HTERT RPE-1 (cell line): ENCODE results near the gene STK11.

ENCODE experiments used
- in situ Hi-C: fragments of 300-500 bp; cut with MboI; formaldehyde crosslinking; loops from 4 replicates; pipeline ENCODE4 v1.14.3; 2020; ENCODE audit warnings: low sequenced_read_pairs

Gene STK11

DNA sequence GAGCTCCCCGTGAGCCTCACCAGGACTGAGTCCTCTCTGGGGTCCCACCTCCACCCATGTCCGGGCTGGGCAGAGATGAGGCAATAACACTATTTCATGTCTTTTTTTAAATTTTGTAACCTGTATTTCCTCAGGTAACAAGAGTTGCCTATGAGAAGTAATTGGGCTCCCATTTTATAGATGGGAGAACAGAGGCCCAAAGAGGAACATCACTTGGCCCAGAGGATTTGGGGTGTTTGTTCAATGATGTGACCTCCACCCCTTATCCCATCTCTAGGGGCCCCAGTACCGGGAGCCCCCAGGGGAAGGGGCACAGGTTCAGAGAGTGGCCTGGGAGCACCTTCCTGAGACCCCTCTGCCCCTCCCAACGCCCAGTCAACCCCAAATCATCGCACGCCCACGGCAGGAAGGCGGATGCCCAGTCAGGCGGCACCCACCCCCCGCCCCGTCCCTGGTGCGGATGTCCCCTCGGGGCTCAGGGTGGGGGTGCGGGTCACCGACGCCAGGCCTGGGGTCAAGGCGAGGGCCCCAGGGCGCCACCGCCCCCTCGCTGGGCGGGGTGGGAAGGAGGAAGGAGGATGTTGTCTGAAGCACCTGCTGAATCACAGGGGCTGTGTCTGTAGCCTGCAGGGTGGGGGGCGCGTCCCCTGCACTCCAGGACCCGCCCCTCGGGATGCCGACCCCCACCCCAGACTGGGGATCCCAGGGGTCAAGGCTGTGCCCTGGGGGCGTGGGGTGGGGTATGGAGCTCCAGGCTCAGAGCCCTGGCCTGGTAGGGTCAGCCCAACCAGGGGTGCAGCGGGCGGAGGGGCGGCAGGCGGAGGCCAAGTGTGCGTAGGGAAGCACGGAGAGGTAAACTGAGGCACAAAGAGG lies 54.5 kb downstream of the STK11 start:
- in situ Hi-C loops, result no loop called here

GRCh38 chr19:1260749-1261537 lies 55.4 kb downstream of the STK11 start:
- in situ Hi-C loops, result no loop called here

DNA sequence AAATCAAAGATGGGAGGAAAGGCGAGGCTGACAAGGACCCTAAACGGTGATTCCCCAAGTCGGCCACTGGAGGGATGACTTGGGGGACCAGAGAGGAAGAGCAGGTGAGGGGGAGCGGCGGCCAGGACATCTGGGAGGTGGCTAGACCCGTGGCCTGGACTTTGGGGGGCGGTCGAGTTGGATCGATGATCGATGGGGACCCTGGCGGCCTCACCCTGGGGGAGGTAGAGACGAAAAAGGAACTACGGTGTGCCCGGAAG lies 55.9 kb downstream of the STK11 start:
- in situ Hi-C loops, result no loop called here

- in situ Hi-C loops, result no loop called here
Measured at GRCh38 chr19:1261798-1262622, 56.4 kb downstream of the STK11 start.

DNA sequence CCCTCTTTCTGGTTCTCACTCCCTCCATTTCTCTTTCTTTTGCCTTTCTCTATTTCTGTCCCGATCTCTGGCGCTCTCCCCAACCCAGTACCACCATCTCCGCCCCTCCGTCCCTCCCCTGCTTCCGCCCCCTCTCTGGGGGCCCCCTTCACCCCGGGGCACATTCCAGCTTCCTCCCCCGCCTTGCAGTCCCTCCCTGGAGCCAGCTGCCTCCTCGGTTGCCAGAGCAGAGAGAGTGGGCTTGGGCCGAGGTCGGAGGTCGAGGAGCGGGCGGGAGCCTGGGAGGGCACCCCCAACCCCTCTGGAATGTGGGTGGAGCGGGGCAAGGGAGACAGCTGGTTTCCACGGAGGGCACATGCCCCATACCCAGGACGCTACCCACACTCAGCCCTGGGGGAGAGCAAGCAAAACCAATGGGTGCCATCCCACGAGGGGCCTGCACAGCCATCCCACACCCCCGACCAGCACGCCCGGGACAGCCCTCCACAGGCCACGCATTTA lies 57.1 kb downstream of the STK11 start:
- in situ Hi-C loops, result no loop called here

- in situ Hi-C loops, result no loop called here
Measured at GRCh38 chr19:1263188-1263587, 57.6 kb downstream of the STK11 start.

DNA sequence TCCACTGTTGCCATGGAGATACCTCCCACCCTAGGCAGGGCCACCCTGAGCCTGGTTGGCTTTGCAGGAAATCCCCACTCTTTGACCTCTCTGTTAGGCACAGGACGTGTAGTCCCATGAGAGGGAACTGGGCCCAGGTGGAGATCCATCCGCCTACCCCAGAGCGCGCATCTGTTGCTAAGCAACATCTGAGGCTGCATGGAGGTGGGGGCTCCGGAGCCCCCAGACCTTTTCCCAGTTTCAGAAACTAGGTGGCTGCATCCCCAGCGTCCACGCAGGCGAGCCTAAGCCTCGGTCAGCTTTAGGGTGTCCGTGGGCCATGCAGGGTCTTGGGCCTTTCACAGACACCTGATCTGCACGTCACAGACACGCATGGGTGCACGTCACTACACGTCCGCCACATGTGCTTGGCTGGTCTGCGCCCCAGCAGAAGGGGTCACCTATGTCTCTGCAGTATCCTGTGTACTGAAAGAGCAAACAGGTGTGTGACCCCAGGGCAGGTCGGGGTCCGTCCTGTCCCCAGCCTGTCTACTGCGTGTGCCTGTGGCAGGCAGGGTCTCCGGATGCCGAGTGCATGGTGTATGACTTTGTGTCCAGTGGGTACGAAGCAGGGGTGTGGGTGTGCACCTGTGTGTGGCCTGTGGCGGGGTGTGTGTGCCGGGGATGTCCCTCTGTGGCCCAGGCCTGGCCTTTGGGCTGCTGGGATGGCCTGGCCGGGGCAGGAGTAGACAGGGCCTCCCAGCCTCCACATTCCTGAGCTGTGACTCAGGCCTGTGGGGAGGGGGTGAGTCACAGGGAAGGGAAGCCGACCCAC lies 59.4 kb downstream of the STK11 start:
- in situ Hi-C loops, result no loop called here

GRCh38 chr19:1265615-1266128 lies 60.1 kb downstream of the STK11 start:
- in situ Hi-C loops, result no loop called here

DNA sequence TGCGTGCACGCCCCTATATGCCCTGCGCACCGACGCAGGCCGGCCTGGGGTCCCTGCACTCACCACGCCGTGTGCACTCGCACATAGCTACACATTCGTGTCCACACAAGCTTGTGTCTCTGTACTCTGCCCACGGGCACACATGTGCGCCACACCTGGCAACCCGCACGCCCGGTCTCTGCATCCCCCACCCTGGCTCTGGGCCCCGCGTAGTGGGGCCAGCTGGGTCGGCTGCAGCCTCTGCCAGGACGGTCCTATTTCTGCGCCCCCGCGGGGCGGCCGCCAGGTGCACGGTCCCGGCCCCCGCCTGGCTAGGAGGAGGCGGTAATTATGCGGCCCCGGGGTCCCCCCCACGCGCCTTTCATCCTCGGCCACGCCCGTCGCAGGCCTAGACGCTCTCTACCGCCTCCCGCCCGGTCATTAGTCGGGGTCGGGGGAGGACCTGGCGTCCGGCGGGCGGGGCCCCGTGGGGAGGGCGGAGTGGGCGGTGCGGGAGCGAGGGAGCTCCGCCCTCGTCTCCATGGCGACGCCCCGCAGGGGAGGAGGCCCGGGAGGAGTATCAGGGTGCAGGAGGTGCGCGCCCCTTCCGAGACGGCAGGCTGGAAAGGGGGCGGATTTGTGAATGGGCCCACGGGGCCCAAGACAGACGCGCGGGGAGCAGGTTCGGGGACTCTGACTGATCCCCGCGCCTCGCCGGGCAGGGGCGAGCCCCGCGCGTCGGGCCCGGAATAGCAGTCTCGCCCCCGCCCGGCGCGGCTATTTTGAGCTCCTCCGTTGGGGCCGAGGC lies 60.7 kb downstream of the STK11 start:
- in situ Hi-C loops, result no loop called here

- in situ Hi-C loops, result no loop called here
Measured at GRCh38 chr19:1266916-1267476, 61.4 kb downstream of the STK11 start.

DNA sequence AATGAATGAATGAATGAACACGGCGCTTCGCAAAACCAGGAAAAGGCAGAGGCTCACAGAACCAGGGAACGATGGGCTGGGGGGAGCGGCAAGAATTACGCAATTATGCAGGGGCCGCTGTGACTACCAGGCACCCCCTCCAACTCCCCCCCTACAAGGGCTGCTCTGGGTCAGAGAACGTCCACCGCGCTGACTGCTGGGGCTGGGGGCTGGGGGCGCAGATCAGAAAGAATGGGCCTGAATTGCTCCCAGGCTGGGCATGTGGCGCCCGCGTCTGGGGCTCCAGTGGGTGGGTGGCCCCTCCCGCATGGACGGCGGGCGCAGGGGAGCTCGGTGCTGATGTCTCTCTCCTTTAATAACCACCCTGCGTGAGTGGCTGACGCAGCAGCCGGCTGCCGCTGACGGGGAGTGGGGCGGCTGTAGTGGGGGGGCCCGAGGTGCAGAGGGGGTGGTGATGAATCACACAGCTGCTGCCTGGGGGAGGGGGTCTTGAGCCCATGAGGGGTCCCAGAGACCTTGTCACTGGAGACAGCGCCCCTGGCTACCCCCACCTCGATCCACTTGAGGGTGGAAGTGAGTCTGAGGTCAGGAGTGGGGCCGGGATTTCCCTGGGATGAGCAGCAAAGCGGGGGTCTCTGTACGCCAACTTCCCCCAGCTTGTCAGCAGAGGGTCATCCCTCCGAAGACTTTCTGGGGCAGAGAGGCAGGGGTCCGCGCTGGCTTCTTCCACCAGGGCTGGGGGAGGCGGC lies 62.1 kb downstream of the STK11 start:
- in situ Hi-C loops, result no loop called here

DNA sequence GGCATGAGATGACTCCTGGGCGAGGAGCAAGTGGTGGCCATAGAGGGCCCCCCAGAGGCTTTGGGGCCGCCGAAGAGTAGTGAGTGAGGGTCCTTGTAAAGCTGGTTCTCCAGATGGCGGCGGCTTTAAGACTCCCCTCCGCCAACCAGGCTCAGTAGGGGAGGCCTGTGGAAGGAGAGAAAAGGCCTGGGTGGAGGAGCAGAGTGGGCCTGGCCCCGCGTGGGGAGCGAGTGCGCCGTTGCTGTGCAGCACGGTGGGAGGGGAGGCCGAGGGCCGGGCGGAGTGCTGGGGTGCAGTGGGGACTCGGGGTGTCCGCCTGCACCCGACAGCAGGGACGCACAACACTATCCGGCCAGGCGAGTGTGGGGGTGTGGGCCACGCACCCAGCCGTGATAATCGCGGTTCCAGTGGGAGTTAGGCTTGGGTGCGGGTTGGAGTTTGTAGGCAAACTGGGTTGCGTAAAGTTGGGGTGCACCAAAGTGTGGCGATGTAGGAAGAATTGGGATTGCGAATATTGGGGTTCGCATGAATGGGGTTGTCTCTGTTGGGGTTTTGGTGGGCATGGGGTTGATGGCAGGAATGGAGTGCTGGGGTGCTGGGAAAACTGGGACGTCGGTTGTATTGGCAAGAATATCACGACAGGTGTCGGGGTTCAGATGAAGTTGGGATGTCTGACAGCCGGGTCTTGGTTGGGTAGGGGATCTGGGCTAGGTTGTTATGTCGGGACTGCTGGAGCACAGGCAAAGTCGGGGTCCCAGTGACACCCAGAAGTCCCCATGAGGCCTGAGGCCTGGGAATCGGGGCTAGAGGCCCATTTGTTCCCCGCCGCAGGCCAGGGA lies 62.9 kb downstream of the STK11 start:
- in situ Hi-C loops, result no loop called here

GRCh38 chr19:1269065-1269477 lies 63.5 kb downstream of the STK11 start, which contains the start of gene CIRBP:
Gene CIRBP (plus strand): TSS chr19:1269332. CDS start chr19:1270934, 1,602 bp downstream.
- in situ Hi-C loops, result no loop called here

GRCh38 chr19:1269478-1270212 lies 64.1 kb downstream of the STK11 start:
- in situ Hi-C loops, result no loop called here

DNA sequence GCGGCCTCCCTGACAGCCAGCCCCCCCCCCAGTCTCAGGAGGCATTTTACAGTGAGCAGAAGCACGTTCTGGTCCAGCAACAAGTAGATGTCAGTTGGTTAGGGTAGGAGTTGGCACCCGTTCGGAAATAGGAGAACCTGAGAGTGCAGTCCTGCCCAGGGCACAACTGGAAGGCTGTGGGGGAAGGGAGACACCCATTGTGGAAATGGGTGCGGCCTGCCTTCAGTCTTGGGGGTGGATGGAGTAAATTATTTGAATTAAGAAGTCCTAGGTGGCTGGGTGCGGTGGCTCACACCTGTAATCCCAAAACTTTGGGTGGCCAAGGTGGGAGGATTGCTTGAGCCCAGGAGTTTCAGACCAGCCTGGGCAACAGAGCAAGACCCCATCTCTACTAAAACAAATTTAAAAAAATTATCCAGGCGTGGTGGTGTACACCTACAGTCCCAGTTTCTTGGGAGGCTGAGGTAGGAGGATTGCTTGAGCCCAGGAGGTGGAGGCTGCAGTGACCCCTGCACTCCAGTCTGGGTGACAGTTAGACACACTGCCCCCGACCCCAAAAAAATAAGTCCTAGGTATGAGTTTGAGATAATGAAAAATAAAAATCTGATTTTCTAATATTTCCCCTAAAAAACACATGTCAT lies 64.8 kb downstream of the STK11 start:
- in situ Hi-C loops, result no loop called here

DNA sequence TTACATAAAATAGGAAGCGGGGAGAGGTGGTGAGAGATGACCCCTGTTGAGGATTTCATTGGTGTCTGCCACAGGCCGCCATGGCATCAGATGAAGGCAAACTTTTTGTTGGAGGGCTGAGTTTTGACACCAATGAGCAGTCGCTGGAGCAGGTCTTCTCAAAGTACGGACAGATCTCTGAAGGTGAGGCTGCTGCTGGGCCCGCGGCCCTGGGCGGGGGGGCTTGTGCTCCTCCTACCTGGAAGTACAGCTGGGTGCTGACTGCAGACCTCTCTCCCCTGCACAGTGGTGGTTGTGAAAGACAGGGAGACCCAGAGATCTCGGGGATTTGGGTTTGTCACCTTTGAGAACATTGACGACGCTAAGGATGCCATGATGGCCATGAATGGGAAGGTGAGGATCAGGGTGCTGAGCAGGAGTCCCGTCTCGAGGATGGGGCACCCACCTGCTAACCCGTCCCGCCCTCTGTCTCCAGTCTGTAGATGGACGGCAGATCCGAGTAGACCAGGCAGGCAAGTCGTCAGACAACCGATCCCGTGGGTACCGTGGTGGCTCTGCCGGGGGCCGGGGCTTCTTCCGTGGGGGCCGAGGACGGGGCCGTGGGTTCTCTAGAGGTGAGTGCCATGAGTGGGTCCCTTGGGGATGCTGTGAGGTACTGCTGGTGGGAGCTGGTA lies 65.4 kb downstream of the STK11 start:
- in situ Hi-C loops, result no loop called here
